Stimulated activated CD4-positive, alpha-beta T cell treated with anti-CD3 and anti-CD28 coated beads, Interleukin-1b, Interleukin-23, amount 100 ng/mL, for 24 hours (primary cell): ENCODE results near the gene TAF1B.

Source experiments
- DNase-seq, 4 experiments: peaks; one replicate each; pipeline ENCODE4 v3.0.0-alpha.2; 2020; ENCODE audit warnings: low read depth in 4 of 4, low spot score in 1 of 4

Gene TAF1B

GRCh38 chr2:9982891-9983290, 139.6 kb downstream of the TAF1B start:
- no peak for DNase-seq

- DNase-seq = no peak
These were observed 140.3 kb downstream of the TAF1B start for GRCh38 chr2:9983401-9984216.
